ENCODE measurements around the gene PCDHA12.

GRCh38 chr5:140857987-140858240, 17.2 kb upstream of the PCDHA12 start:
- TF ChIP-seq POLR2A (IDR thresholded peaks at IDR 0.05) (no peak), CTCF (IDR thresholded peaks at IDR 0.05) (no peak)
